ENCODE data around the gene GCLC. TPM values are rescaled to one million over a fixed set of nuclear protein-coding genes. Genes with fewer than 3 reads are reported as not detected.

The GCLC gene
- total and polyA plus RNA-seq, 10 of the 15 experiments (the other 5 are each of a cell fraction or from before 2014, with no cell fraction given), result 6.5 to 23.6 (median 12.5) TPM

DNA sequence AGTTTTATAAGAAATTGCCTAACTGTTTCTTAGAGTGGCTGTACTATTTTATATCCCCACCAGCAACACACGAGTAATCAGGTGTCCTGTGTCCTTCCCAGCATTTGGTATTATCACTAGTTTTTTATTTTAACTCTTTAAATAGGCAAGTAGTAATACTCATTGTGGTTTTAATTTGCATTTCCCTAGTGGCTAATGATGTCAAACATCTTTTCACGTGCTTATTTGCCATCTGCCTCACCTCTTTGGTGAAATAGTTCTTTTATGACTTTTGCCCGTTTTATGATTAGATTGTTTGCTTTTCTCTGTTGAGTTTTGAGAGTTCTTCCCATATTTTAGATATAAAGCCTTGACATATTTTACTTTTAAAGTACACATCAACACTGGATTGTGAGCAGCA lies 57.8 kb downstream of the GCLC start:
- no peak overlapping the region for H3K27ac ChIP-seq (ENCODE audit: control insufficient read depth, insufficient read depth)
- no peak overlapping the region for H2AFZ ChIP-seq (ENCODE audit: control insufficient read depth, low read depth, low read length)
- RAD21 ChIA-PET (ENCODE audit: unreplicated experiment), result interaction anchor here (0.6 to 1.2 kb wide), 3 partner anchors 25 to 315 kb away, joined by 3 read pairs; no protein-coding TSS in a partner anchor
- H3K4me1 ChIP-seq (ENCODE audit: control insufficient read depth, insufficient read depth, low read length), result no peaks in the 10 kb centered on the region
- no peaks in the 10 kb centered on the region for H3K79me2 ChIP-seq (ENCODE audit: control insufficient read depth, insufficient read depth, low read length)
- POLR2A ChIA-PET, result no interaction called here
- H3K4me3 ChIP-seq, result no peak overlapping the region
- CTCF ChIA-PET, result interaction anchor here (1.5 to 9.2 kb wide), 3 partner anchors 232 to 317 kb away, joined by 3 to 235 read pairs (median 4); no protein-coding TSS in a partner anchor
- TF ChIP-seq IRF4 (IDR thresholded peaks at IDR 0.05; ENCODE audit: low read depth, low read length) (no peak), IKZF2 (IDR thresholded peaks at IDR 0.05) (no peak), KAT2A (conservative IDR thresholded peaks at IDR 0.05; ENCODE audit: control insufficient read depth, low read depth, low read length) (no peak), MEF2B (IDR thresholded peaks at IDR 0.05; ENCODE audit: partially characterized antibody, poor library complexity, severe bottlenecking) (peak; percentile 74), PAX5 (IDR thresholded peaks at IDR 0.05; ENCODE audit: borderline replicate concordance, low read depth, low read length) (no peak), EP300 (IDR thresholded peaks at IDR 0.05; ENCODE audit: borderline replicate concordance in 1 of 2, control insufficient read depth in 1 of 2, low read depth in 2 of 2, low read length in 2 of 2) (peak in 1 of 2 experiments; percentile 23; a peak in 1 of 4 replicates), BMI1 (IDR thresholded peaks at IDR 0.05; ENCODE audit: borderline replicate concordance) (0 out of 2 replicates have a peak, but pooled peaks have one; percentile 15), JUND (IDR thresholded peaks at IDR 0.05; ENCODE audit: low read depth, low read length) (no peak), BHLHE40 (IDR thresholded peaks at IDR 0.05; ENCODE audit: borderline replicate concordance in 1 of 2, low read depth in 2 of 2, low read length in 1 of 2) (peak; percentile 79 to 81), MTA2 (IDR thresholded peaks at IDR 0.05; ENCODE audit: low read depth) (peak; percentile 34; the same call in 1 of the 2 replicates), POU2F2 (IDR thresholded peaks at IDR 0.05; ENCODE audit: borderline replicate concordance, low read depth, low read length) (peak; percentile 68; the same call in 1 of the 3 replicates), PML (IDR thresholded peaks at IDR 0.05; ENCODE audit: low read length) (no peak), ATF7 (IDR thresholded peaks at IDR 0.05; ENCODE audit: low read depth) (peak; percentile 59; the same call in 1 of the 2 replicates), JUNB (IDR thresholded peaks at IDR 0.05) (peak; percentile 26; the same call in 1 of the 2 replicates), RUNX3 (IDR thresholded peaks at IDR 0.05; ENCODE audit: low read length) (peak; percentile 53; the same call in 1 of the 2 replicates)
- TF ChIP-seq, protein P1, sequence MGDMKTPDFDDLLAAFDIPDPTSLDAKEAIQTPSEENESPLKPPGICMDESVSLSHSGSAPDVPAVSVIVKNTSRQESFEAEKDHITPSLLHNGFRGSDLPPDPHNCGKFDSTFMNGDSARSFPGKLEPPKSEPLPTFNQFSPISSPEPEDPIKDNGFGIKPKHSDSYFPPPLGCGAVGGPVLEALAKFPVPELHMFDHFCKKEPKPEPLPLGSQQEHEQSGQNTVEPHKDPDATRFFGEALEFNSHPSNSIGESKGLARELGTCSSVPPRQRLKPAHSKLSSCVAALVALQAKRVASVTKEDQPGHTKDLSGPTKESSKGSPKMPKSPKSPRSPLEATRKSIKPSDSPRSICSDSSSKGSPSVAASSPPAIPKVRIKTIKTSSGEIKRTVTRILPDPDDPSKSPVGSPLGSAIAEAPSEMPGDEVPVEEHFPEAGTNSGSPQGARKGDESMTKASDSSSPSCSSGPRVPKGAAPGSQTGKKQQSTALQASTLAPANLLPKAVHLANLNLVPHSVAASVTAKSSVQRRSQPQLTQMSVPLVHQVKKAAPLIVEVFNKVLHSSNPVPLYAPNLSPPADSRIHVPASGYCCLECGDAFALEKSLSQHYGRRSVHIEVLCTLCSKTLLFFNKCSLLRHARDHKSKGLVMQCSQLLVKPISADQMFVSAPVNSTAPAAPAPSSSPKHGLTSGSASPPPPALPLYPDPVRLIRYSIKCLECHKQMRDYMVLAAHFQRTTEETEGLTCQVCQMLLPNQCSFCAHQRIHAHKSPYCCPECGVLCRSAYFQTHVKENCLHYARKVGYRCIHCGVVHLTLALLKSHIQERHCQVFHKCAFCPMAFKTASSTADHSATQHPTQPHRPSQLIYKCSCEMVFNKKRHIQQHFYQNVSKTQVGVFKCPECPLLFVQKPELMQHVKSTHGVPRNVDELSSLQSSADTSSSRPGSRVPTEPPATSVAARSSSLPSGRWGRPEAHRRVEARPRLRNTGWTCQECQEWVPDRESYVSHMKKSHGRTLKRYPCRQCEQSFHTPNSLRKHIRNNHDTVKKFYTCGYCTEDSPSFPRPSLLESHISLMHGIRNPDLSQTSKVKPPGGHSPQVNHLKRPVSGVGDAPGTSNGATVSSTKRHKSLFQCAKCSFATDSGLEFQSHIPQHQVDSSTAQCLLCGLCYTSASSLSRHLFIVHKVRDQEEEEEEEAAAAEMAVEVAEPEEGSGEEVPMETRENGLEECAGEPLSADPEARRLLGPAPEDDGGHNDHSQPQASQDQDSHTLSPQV (IDR thresholded peaks at IDR 0.05), result no peak
- TF ChIP-seq, protein P2, sequence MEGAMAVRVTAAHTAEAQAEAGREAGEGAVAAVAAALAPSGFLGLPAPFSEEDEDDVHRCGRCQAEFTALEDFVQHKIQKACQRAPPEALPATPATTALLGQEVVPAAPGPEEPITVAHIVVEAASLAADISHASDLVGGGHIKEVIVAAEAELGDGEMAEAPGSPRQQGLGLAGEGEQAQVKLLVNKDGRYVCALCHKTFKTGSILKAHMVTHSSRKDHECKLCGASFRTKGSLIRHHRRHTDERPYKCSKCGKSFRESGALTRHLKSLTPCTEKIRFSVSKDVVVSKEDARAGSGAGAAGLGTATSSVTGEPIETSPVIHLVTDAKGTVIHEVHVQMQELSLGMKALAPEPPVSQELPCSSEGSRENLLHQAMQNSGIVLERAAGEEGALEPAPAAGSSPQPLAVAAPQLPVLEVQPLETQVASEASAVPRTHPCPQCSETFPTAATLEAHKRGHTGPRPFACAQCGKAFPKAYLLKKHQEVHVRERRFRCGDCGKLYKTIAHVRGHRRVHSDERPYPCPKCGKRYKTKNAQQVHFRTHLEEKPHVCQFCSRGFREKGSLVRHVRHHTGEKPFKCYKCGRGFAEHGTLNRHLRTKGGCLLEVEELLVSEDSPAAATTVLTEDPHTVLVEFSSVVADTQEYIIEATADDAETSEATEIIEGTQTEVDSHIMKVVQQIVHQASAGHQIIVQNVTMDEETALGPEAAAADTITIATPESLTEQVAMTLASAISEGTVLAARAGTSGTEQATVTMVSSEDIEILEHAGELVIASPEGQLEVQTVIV (IDR thresholded peaks at IDR 0.05; ENCODE audit: borderline replicate concordance, partially characterized antibody), result no peak
- intact Hi-C loops (cut with micrococcal nuclease; ENCODE audit: unreplicated experiment) (loop anchor here (10.0 kb wide), 1 partner anchor 602 kb away; no protein-coding TSS in a partner anchor), in situ Hi-C loops (cut with MboI) (no loop called here)
- H3K27me3 ChIP-seq (replicated peaks in 1 of 2; ENCODE audit: control insufficient read depth in 2 of 2, insufficient read depth in 2 of 2, low read length in 1 of 2), result no peaks in the 10 kb centered on the region
- DNase-seq (ENCODE audit: low read depth, low spot score) (no peak), FAIRE-seq (no peak), ATAC-seq (peak; percentile 52)
- H3K36me3 ChIP-seq (ENCODE audit: control insufficient read depth in 2 of 2, insufficient read depth in 2 of 2, low read length in 1 of 2), result no peaks in the 10 kb centered on the region
- H4K20me1 ChIP-seq (ENCODE audit: control insufficient read depth, insufficient read depth), result no peaks in the 10 kb centered on the region
- H3K9me3 ChIP-seq (replicated peaks; ENCODE audit: control insufficient read depth, insufficient read depth, low read length), result no peaks in the 10 kb centered on the region
- no peak overlapping the region for H3K4me2 ChIP-seq (ENCODE audit: control insufficient read depth, insufficient read depth)
- no peak overlapping the region for H3K9ac ChIP-seq (ENCODE audit: control insufficient read depth, insufficient read depth, low read length)
- SMC1A ChIA-PET (ENCODE audit: uncharacterized antibody, unreplicated experiment), result interaction anchor here (0.6 kb wide), 1 partner anchor 39 kb away, joined by 3 read pairs; no protein-coding TSS in a partner anchor
- no TSS peak for BruUV-seq (replicated peaks)
- 2% methylated on average over 3 of the region's 3 CpGs for WGBS (ENCODE audit: insufficient coverage, insufficient replicate concordance, low lambda C conversion rate, missing lambda C conversion rate)

Measured in GM12878 (cell line).